PFSK-1 (cell line): ENCODE results near the gene RBBP8.

Experiments
- FOXP2 ChIP-seq: optimal IDR thresholded peaks from 2 replicates; pipeline ENCODE3; 2011; ENCODE audit warnings: borderline replicate concordance, control low read depth, inconsistent platforms; ENCODE audit not compliant: insufficient read depth; ENCODE audit errors: extremely low read length, extremely low read depth
- POLR2AphosphoS5 ChIP-seq: IDR thresholded peaks from 2 replicates; pipeline ENCODE4 v1.6.1; 2012; ENCODE audit warnings: low read depth, mild to moderate bottlenecking, control low read depth, low read length, moderate library complexity
- SIN3A ChIP-seq: IDR thresholded peaks from 2 replicates; pipeline ENCODE4 v1.6.1; 2012; ENCODE audit warnings: mild to moderate bottlenecking, low read length, moderate library complexity, borderline replicate concordance; ENCODE audit not compliant: insufficient read depth
- TAF1 ChIP-seq: IDR thresholded peaks from 2 replicates; pipeline ENCODE4 v1.6.1; 2012; ENCODE audit warnings: low read length, control low read depth, borderline replicate concordance; ENCODE audit not compliant: insufficient read depth
- TF ChIP-seq, protein P1 (sequence below), 2 experiments: IDR thresholded peaks; 2 replicates each; pipeline versions ENCODE4 v1.6.1 to v1.8.0; 2011 to 2012; ENCODE audit warnings: low read depth in 2 of 2, low read length in 2 of 2, control low read depth in 1 of 2, inconsistent platforms in 1 of 2, mild to moderate bottlenecking in 1 of 2, moderate library complexity in 1 of 2; ENCODE audit not compliant: insufficient read depth in 1 of 2

RBBP8 gene

GRCh38 chr18:23069898-23070297, 136.8 kb downstream of the RBBP8 start:
- TF ChIP-seq, protein P1, sequence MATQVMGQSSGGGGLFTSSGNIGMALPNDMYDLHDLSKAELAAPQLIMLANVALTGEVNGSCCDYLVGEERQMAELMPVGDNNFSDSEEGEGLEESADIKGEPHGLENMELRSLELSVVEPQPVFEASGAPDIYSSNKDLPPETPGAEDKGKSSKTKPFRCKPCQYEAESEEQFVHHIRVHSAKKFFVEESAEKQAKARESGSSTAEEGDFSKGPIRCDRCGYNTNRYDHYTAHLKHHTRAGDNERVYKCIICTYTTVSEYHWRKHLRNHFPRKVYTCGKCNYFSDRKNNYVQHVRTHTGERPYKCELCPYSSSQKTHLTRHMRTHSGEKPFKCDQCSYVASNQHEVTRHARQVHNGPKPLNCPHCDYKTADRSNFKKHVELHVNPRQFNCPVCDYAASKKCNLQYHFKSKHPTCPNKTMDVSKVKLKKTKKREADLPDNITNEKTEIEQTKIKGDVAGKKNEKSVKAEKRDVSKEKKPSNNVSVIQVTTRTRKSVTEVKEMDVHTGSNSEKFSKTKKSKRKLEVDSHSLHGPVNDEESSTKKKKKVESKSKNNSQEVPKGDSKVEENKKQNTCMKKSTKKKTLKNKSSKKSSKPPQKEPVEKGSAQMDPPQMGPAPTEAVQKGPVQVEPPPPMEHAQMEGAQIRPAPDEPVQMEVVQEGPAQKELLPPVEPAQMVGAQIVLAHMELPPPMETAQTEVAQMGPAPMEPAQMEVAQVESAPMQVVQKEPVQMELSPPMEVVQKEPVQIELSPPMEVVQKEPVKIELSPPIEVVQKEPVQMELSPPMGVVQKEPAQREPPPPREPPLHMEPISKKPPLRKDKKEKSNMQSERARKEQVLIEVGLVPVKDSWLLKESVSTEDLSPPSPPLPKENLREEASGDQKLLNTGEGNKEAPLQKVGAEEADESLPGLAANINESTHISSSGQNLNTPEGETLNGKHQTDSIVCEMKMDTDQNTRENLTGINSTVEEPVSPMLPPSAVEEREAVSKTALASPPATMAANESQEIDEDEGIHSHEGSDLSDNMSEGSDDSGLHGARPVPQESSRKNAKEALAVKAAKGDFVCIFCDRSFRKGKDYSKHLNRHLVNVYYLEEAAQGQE (IDR thresholded peaks at IDR 0.05; ENCODE audit: insufficient read depth in 1 of 2, low read depth in 2 of 2, low read length in 2 of 2) = no peak

DNA sequence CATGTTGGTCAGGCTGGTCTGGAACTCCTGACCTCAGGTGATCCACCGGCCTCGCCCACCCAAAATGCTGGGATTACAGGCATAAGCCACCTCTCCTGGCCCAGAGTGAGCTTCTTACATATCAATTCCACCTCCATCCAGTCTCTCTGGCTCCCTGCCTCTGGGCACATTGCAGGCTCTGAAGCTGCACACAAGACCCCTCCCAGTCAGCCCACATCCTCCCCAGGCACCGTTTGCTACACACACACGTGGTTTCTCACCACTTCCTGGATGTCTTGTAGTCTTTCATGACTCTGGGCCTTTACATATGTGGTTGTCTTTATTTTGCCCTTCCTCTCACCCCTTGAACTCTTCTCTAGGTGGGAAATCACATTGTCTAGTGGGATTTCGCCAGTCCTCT, 138.2 kb downstream of the RBBP8 start:
- TF ChIP-seq TAF1 (no peak), SIN3A (no peak), FOXP2 (no peak), POLR2AphosphoS5 (no peak)
- TF ChIP-seq, protein P1 (IDR thresholded peaks at IDR 0.05; ENCODE audit: insufficient read depth in 1 of 2, low read depth in 2 of 2, low read length in 2 of 2) = no peak

DNA sequence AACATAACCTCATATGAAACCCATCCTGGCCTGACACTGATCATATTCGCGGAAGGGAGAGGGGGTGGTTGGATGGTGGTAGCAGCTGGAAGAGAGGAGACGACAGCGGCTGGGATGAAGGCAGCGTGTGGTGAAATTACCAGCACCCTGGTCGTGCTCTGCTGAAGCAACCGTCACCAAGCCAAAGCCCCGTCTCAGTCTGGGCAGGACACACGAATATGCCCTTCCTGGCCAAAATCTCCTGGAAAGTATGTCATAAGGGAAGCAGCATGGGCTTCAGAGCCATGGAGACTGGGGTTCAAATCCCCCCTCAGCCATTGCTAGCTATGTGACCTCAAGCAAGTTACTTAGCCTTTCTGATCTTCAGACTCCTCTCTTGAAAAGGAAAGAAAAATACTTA, 139.0 kb downstream of the RBBP8 start:
- TF ChIP-seq TAF1 (no peak), SIN3A (no peak), FOXP2 (no peak), POLR2AphosphoS5 (no peak)
- TF ChIP-seq, protein P1 (IDR thresholded peaks at IDR 0.05; ENCODE audit: insufficient read depth in 1 of 2, low read depth in 2 of 2, low read length in 2 of 2) = no peak

GRCh38 chr18:23073996-23074606, 141.0 kb downstream of the RBBP8 start:
- no peak for TF ChIP-seq POLR2AphosphoS5
- TF ChIP-seq TAF1 = no peak
- no peak for TF ChIP-seq SIN3A
- TF ChIP-seq FOXP2 = no peak
- TF ChIP-seq, protein P1 (IDR thresholded peaks at IDR 0.05; ENCODE audit: insufficient read depth in 1 of 2, low read depth in 2 of 2, low read length in 2 of 2) = no peak
